Measurements from ENCODE around the gene CPT2. TPM values are rescaled to one million over a fixed set of nuclear protein-coding genes. Genes with fewer than 3 reads are reported as not detected.
"Not testable (repeated sequence)": the region's sequence is repeated elsewhere in the genome, so short reads cannot be mapped to it uniquely, and the experiment has no call there.

The CPT2 gene
- total and polyA plus RNA-seq, 2 of the 13 experiments (the other 11 are each of a cell fraction or from before 2014, with no cell fraction given) = 12.6 to 14.6 TPM

DNA sequence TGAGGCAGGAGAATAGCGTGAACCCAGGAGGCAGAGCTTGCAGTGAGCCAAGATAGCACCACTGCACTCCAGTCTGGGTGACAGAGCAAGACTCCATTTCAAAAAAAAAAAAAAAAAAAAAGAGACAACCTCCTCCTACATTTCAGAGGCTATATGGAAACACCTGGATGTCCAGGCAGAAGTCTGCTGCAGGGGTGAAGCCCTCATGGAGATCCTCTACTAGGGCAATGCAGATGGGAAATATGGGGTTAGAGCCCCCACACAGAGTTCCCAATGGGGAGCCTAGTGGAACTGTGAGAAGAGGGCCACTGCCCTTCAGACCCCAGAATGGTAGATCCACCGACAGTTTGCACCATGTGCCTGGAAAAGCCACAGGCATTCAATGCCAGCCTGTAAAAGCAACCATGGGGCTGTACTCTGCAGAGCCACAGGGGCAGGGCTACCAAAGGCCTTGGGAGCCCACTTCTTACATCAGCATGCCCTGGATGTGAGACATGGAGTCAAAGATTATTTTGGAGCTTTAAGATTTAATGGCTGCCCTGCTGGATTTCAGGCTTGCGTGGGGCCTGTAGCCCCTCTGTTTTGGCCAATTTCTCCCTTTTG, 9.6 kb downstream of the CPT2 start:
- in situ Hi-C loops (cut with HindIII; ENCODE audit: extremely low pct_ligation_motif_present, low pct_unique_long_range_greater_than_20kb); H3K4me2 ChIP-seq (ENCODE audit: low read depth, low read length); BruUV-seq (replicated peaks); H3K9ac ChIP-seq (ENCODE audit: insufficient read depth, low read depth, low read length); H2AFZ ChIP-seq (ENCODE audit: low read length); H3K79me2 ChIP-seq (ENCODE audit: insufficient read depth, low read length); POLR2A ChIA-PET; H3K27me3 ChIP-seq (ENCODE audit: control insufficient read depth in 1 of 2, insufficient read depth in 2 of 2, low read length in 2 of 2); DNase-seq (ENCODE audit: low spot score); FAIRE-seq; H3K4me1 ChIP-seq (ENCODE audit: insufficient read depth, low read length); H4K20me1 ChIP-seq (ENCODE audit: insufficient read depth, low read length); H3K4me3 ChIP-seq (replicated peaks in 1 of 3; ENCODE audit: insufficient read depth in 1 of 3, low read depth in 2 of 3, low read length in 3 of 3); H3K27ac ChIP-seq (ENCODE audit: extremely low read length, insufficient read depth, low read length); intact Hi-C loops (cut with micrococcal nuclease; ENCODE audit: unreplicated experiment); CTCF ChIA-PET (ENCODE audit: low intra/inter-chr PET ratio, low total read pairs); ATAC-seq: not testable (repeated sequence)
- 97% methylated on average over 3 of the region's 3 CpGs for WGBS (ENCODE audit: low lambda C conversion rate)
- H3K36me3 ChIP-seq (replicated peaks in 1 of 2; ENCODE audit: control insufficient read depth in 1 of 2, insufficient read depth in 2 of 2, low read length in 2 of 2) = peaks cover 23 to 68% of the 10 kb centered on the region in 2 experiments
- H3K9me3 ChIP-seq (ENCODE audit: low read length) = peaks cover 19% of the 10 kb centered on the region; the same call in 1 of the 2 replicates
- TF ChIP-seq, protein P1, sequence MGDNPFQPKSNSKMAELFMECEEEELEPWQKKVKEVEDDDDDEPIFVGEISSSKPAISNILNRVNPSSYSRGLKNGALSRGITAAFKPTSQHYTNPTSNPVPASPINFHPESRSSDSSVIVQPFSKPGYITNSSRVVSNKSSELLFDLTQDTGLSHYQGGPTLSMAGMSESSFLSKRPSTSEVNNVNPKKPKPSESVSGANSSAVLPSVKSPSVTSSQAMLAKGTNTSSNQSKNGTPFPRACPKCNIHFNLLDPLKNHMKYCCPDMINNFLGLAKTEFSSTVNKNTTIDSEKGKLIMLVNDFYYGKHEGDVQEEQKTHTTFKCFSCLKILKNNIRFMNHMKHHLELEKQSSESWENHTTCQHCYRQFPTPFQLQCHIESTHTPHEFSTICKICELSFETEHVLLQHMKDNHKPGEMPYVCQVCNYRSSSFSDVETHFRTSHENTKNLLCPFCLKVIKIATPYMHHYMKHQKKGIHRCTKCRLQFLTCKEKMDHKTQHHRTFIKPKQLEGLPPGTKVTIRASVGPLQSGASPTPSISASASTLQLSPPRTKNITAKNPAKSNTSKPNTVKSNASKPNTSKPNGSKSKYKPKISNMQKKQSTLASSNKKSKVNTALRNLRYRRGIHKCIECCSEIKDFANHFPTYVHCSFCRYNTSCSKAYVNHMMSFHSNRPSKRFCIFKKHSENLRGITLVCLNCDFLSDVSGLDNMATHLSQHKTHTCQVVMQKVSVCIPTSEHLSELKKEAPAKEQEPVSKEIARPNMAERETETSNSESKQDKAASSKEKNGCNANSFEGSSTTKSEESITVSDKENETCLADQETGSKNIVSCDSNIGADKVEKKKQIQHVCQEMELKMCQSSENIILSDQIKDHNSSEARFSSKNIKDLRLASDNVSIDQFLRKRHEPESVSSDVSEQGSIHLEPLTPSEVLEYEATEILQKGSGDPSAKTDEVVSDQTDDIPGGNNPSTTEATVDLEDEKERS (CRISPR knock-in tag; IDR thresholded peaks at IDR 0.05) = peak; percentile 56; the same call in 1 of the 2 replicates

DNA sequence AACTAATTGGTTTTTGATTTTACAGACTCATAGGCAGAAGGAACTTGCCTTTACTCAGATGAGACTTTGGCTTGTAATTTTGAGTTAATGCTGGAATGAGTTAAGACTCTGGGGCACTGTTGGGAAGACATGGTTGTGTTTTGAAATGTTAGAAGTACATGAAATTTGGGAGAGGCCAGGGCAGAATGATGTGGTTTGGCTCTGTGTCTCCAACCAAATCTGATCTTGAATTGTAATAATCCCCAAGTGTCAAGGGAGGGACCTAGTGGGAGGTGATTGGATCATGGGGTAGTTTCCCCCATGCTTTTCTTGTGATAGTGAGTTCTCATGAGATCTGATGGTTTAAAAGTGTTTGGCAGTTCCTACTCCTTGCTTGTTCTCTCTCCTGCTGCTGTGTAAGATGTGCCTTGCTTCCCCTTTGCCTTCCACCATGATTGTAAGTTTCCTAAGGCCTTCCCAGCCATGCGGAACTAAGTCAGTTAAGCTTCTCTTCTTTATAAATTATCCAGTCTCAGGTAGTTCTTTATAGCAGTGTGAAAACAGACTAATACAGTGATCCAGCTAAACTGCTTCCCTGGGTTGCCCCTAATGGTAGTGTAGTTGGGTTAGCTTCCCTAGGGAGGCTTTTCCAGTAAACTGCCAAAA, 10.2 kb downstream of the CPT2 start:
- TF ChIP-seq AKAP8 (CRISPR knock-in tag; IDR thresholded peaks at IDR 0.05) = no peak
- no peak for TF ChIP-seq FOXC1 (CRISPR knock-in tag; IDR thresholded peaks at IDR 0.05; ENCODE audit: borderline replicate concordance)
- TF ChIP-seq KLF13 (CRISPR knock-in tag; IDR thresholded peaks at IDR 0.05) = no peak
- TF ChIP-seq YY1 (IDR thresholded peaks at IDR 0.05; ENCODE audit: insufficient read depth, insufficient replicate concordance, low read depth, low read length) = no peak
- no peak for TF ChIP-seq SP2 (CRISPR knock-in tag; IDR thresholded peaks at IDR 0.05)
- no peak for TF ChIP-seq ZNF773 (CRISPR knock-in tag; IDR thresholded peaks at IDR 0.05; ENCODE audit: borderline replicate concordance)
- TF ChIP-seq ZNF660 (CRISPR knock-in tag; IDR thresholded peaks at IDR 0.05; ENCODE audit: borderline replicate concordance, low read depth) = no peak
- TF ChIP-seq, protein P2, sequence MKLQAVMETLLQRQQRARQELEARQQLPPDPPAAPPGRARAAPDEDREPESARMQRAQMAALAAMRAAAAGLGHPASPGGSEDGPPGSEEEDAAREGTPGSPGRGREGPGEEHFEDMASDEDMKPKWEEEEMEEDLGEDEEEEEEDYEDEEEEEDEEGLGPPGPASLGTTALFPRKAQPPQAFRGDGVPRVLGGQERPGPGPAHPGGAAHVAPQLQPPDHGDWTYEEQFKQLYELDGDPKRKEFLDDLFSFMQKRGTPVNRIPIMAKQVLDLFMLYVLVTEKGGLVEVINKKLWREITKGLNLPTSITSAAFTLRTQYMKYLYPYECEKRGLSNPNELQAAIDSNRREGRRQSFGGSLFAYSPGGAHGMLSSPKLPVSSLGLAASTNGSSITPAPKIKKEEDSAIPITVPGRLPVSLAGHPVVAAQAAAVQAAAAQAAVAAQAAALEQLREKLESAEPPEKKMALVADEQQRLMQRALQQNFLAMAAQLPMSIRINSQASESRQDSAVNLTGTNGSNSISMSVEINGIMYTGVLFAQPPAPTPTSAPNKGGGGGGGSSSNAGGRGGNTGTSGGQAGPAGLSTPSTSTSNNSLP (IDR thresholded peaks at IDR 0.05; ENCODE audit: low read depth, low read length) = no peak
- TF ChIP-seq ZNF335 (CRISPR knock-in tag; IDR thresholded peaks at IDR 0.05) = no peak
- TF ChIP-seq IKZF1 (IDR thresholded peaks at IDR 0.05) = no peak
- no peak for TF ChIP-seq CC2D1A (CRISPR knock-in tag; IDR thresholded peaks at IDR 0.05)
- Histone ChIP-seq H3K4me2 (ENCODE audit: low read depth, low read length) (no peak overlapping the region), H3K36me3 (replicated peaks in 1 of 2; ENCODE audit: control insufficient read depth in 1 of 2, insufficient read depth in 2 of 2, low read length in 2 of 2) (peaks cover 23 to 70% of the 10 kb centered on the region in 2 experiments), H3K79me2 (ENCODE audit: insufficient read depth, low read length) (no peaks in the 10 kb centered on the region), H4K20me1 (ENCODE audit: insufficient read depth, low read length) (no peaks in the 10 kb centered on the region), H3K27ac (ENCODE audit: extremely low read length, insufficient read depth, low read length) (no peak overlapping the region), H3K4me3 (replicated peaks in 1 of 3; ENCODE audit: insufficient read depth in 1 of 3, low read depth in 2 of 3, low read length in 3 of 3) (no peak overlapping the region), H3K9ac (ENCODE audit: insufficient read depth, low read depth, low read length) (no peak overlapping the region), H2AFZ (ENCODE audit: low read length) (no peak overlapping the region), H3K9me3 (ENCODE audit: low read length) (peaks cover 19% of the 10 kb centered on the region; the same call in 1 of the 2 replicates), H3K27me3 (ENCODE audit: control insufficient read depth in 1 of 2, insufficient read depth in 2 of 2, low read length in 2 of 2) (no peaks in the 10 kb centered on the region), H3K4me1 (ENCODE audit: insufficient read depth, low read length) (no peaks in the 10 kb centered on the region)
- ChIA-PET CTCF (ENCODE audit: low intra/inter-chr PET ratio, low total read pairs) (no interaction called here), POLR2A (no interaction called here)
- DNase-seq (ENCODE audit: low spot score) = no peak
- intact Hi-C loops (cut with micrococcal nuclease; ENCODE audit: unreplicated experiment) (no loop called here), in situ Hi-C loops (cut with HindIII; ENCODE audit: extremely low pct_ligation_motif_present, low pct_unique_long_range_greater_than_20kb) (no loop called here)
- no TSS peak for BruUV-seq (replicated peaks)
- WGBS (ENCODE audit: low lambda C conversion rate) = 94% methylated on average over 1 of the region's 1 CpG
- FAIRE-seq = no peak
- no peak for ATAC-seq
